ENCODE results near the gene FAF2. TPM values are rescaled to one million over a fixed set of nuclear protein-coding genes. Genes with fewer than 3 reads are reported as not detected.

FAF2 gene
- polyA plus RNA-seq, 2 of the 4 experiments (the other 2 are of a cell fraction): 42.4 to 90.3 TPM

Small RNA genes within 50 kb of the gene (small RNA-seq; reads per million reads assigned to genes)
- gene AC010297.1 (0 reads per million in 6 experiments), gene RF00019 (0 reads per million in 6 experiments), gene RN7SL684P (0 reads per million in 6 experiments)

Other genes starting within 250 kb of the FAF2 start
- 9.5 and 13.7 TPM in 2 replicates for gene SIMC1, start 210.0 kb upstream of the FAF2 start, polyA plus RNA-seq (2011; rRNA removed)
- gene SIMC1, start 210.0 kb upstream of the FAF2 start, polyA plus RNA-seq (2017; fragmentation: RNase III; extraction: RNeasy Plus Mini Kit Qiagen cat#74134 plus additional on column Dnase treatment): 8.0 to 9.2 TPM (median 8.2 TPM) in 3 replicates
- 89.3 and 103 TPM in 2 replicates for gene KIAA1191, start 86.6 kb upstream of the FAF2 start, polyA plus RNA-seq (2011; rRNA removed)
- gene KIAA1191, start 86.6 kb upstream of the FAF2 start, polyA plus RNA-seq (2017; fragmentation: RNase III; extraction: RNeasy Plus Mini Kit Qiagen cat#74134 plus additional on column Dnase treatment): 71.7 to 83.6 TPM (median 81.2 TPM) in 3 replicates
- 0.12 and 0.21 TPM in 2 replicates for gene ARL10, start 82.9 kb upstream of the FAF2 start, polyA plus RNA-seq (2011; rRNA removed)
- 0.15 to 0.51 TPM (median 0.38 TPM) in 3 replicates for gene ARL10, start 82.9 kb upstream of the FAF2 start, polyA plus RNA-seq (2017; fragmentation: RNase III; extraction: RNeasy Plus Mini Kit Qiagen cat#74134 plus additional on column Dnase treatment)
- gene NOP16, start 59.8 kb upstream of the FAF2 start, polyA plus RNA-seq (2011; rRNA removed): 77.5 and 90.7 TPM in 2 replicates
- gene NOP16, start 59.8 kb upstream of the FAF2 start, polyA plus RNA-seq (2017; fragmentation: RNase III; extraction: RNeasy Plus Mini Kit Qiagen cat#74134 plus additional on column Dnase treatment): 106 to 139 TPM (median 127 TPM) in 3 replicates
- 102 and 114 TPM in 2 replicates for gene HIGD2A, start 59.6 kb upstream of the FAF2 start, polyA plus RNA-seq (2011; rRNA removed)
- 194 to 205 TPM (median 197 TPM) in 3 replicates for gene HIGD2A, start 59.6 kb upstream of the FAF2 start, polyA plus RNA-seq (2017; fragmentation: RNase III; extraction: RNeasy Plus Mini Kit Qiagen cat#74134 plus additional on column Dnase treatment)
- gene CLTB, start 31.8 kb upstream of the FAF2 start, polyA plus RNA-seq (2011; rRNA removed): 30.9 and 47.4 TPM in 2 replicates
- 42.2 to 49.8 TPM (median 44.1 TPM) in 3 replicates for gene CLTB, start 31.8 kb upstream of the FAF2 start, polyA plus RNA-seq (2017; fragmentation: RNase III; extraction: RNeasy Plus Mini Kit Qiagen cat#74134 plus additional on column Dnase treatment)
- gene RNF44, start 89.0 kb downstream of the FAF2 start, polyA plus RNA-seq (2011; rRNA removed): 9.2 and 9.9 TPM in 2 replicates
- gene RNF44, start 89.0 kb downstream of the FAF2 start, polyA plus RNA-seq (2017; fragmentation: RNase III; extraction: RNeasy Plus Mini Kit Qiagen cat#74134 plus additional on column Dnase treatment): 30.4 to 35.8 TPM (median 32.7 TPM) in 3 replicates
- gene CDHR2, start 101.0 kb downstream of the FAF2 start, polyA plus RNA-seq (2011; rRNA removed): 0.08 and 0.09 TPM in 2 replicates
- not detected in 3 replicates for gene CDHR2, start 101.0 kb downstream of the FAF2 start, polyA plus RNA-seq (2017; fragmentation: RNase III; extraction: RNeasy Plus Mini Kit Qiagen cat#74134 plus additional on column Dnase treatment)
- gene GPRIN1, start 161.8 kb downstream of the FAF2 start, polyA plus RNA-seq (2011; rRNA removed): 3.1 and 4.2 TPM in 2 replicates
- 6.1 to 6.7 TPM (median 6.4 TPM) in 3 replicates for gene GPRIN1, start 161.8 kb downstream of the FAF2 start, polyA plus RNA-seq (2017; fragmentation: RNase III; extraction: RNeasy Plus Mini Kit Qiagen cat#74134 plus additional on column Dnase treatment)
- gene SNCB, start 182.1 kb downstream of the FAF2 start, polyA plus RNA-seq (2011; rRNA removed): 0.26 and 0.37 TPM in 2 replicates
- gene SNCB, start 182.1 kb downstream of the FAF2 start, polyA plus RNA-seq (2017; fragmentation: RNase III; extraction: RNeasy Plus Mini Kit Qiagen cat#74134 plus additional on column Dnase treatment): 0.65 to 1.2 TPM (median 0.74 TPM) in 3 replicates
- gene EIF4E1B, start 182.3 kb downstream of the FAF2 start, polyA plus RNA-seq (2011; rRNA removed): not detected in 2 replicates
- gene EIF4E1B, start 182.3 kb downstream of the FAF2 start, polyA plus RNA-seq (2017; fragmentation: RNase III; extraction: RNeasy Plus Mini Kit Qiagen cat#74134 plus additional on column Dnase treatment): not detected in 3 replicates
- gene TSPAN17, start 199.1 kb downstream of the FAF2 start, polyA plus RNA-seq (2011; rRNA removed): 33.7 and 35.6 TPM in 2 replicates
- gene TSPAN17, start 199.1 kb downstream of the FAF2 start, polyA plus RNA-seq (2017; fragmentation: RNase III; extraction: RNeasy Plus Mini Kit Qiagen cat#74134 plus additional on column Dnase treatment): 45.7 to 49.4 TPM (median 47.4 TPM) in 3 replicates